Transverse colon (tissue), 4 donors: ENCODE data around the gene APOC3. TPM values are rescaled to one million over a fixed set of nuclear protein-coding genes. Genes with fewer than 3 reads are reported as not detected.

Experiments used
- DNase-seq: peaks from one replicate; pipeline ENCODE4 v3.0.0-alpha.2; 2019
- H3K27ac ChIP-seq, 4 donors: fragments of 200-600 bp; sonication (generic); 2 replicates each; pipeline ENCODE4 v1.5.1; 2016 to 2018; ENCODE audit warnings: inconsistent platforms in 4 of 4
- H3K27me3 ChIP-seq: fragments of 200-600 bp; sonication (generic); 2 replicates; pipeline ENCODE4 v1.5.1; 2017; ENCODE audit warnings: inconsistent platforms
- H3K36me3 ChIP-seq, 4 donors: fragments of 200-600 bp; sonication (generic); 2 replicates each; pipeline ENCODE4 v1.5.1; 2017 to 2019; ENCODE audit warnings: inconsistent platforms in 4 of 4
- H3K4me1 ChIP-seq, 4 donors: fragments of 200-600 bp; sonication (generic); 2 replicates each; pipeline ENCODE4 v1.5.1; 2017 to 2020; ENCODE audit warnings: inconsistent platforms in 4 of 4
- H3K4me3 ChIP-seq, 4 donors: fragments of 200-600 bp; sonication (generic); 1 replicate in 1 of 4; 2 replicates in 3 of 4; pipeline versions ENCODE4 v1.5.1 to v1.6.1; 2017 to 2019; ENCODE audit warnings: inconsistent platforms in 4 of 4
- H3K9me3 ChIP-seq, 2 donors: fragments of 200-600 bp; sonication (generic); 2 replicates each; pipeline ENCODE4 v1.5.1; 2017 to 2019; ENCODE audit warnings: inconsistent platforms in 2 of 2
- EP300 ChIP-seq: sonication (generic); formaldehyde crosslinking; IDR thresholded peaks from one replicate; pipeline ENCODE4 v1.6.1; 2017; ENCODE audit warnings: antibody characterized with exemption, low read depth
- POLR2A ChIP-seq: fragments of 450-650 bp; IDR thresholded peaks from one replicate; pipeline ENCODE4 v1.6.1; 2016; ENCODE audit warnings: antibody characterized with exemption, mild to moderate bottlenecking, moderate library complexity
- POLR2AphosphoS5 ChIP-seq, 3 donors: sonication (generic); formaldehyde crosslinking; IDR thresholded peaks; one replicate each; pipeline ENCODE4 v1.6.1; 2016; ENCODE audit warnings: antibody characterized with exemption in 3 of 3
- WGBS, 2 donors: methylation state at CpG; one replicate each; pipeline ENCODE4 v1.1.5; 2018; ENCODE audit warnings: low coverage in 1 of 2; 5-methylcytosine and 5-hydroxymethylcytosine counted together
- in situ Hi-C, 4 donors: fragments of 200-750 bp; cut with MboI; loops; one replicate each; pipeline versions ENCODE4 v1.15.0 to v1.15.1; 2017; ENCODE audit warnings: low sequenced_read_pairs in 3 of 4, low pct_ligation_motif_present in 1 of 4, low pct_unique_long_range_greater_than_20kb in 1 of 4
- intact Hi-C: fragments of 100-400 bp; cut with DNase I; formaldehyde crosslinking; loops from one replicate; pipeline ENCODE4 v1.15.1; 2023; ENCODE audit warnings: low total_unique reads
- total RNA-seq, 4 donors: library from RNA; depleted of rRNA; stranded (reverse); fragments of >200 nt; gene quantifications; one replicate each; pipeline ENCODE4 v1.1.0, GENCODE V29; 2016
- TF ChIP-seq, protein P1 (sequence below), 5 experiments: fragments of 200-600 bp in 3 of 5; fragments of 450-650 bp in 2 of 5; sonication (generic) in 3 of 5; IDR thresholded peaks; 1 replicate in 2 of 5; 2 replicates in 3 of 5; pipeline ENCODE4 v1.5.1; 2016 to 2017; ENCODE audit warnings: antibody characterized with exemption in 5 of 5, inconsistent platforms in 3 of 5, mild to moderate bottlenecking in 2 of 5, moderate library complexity in 1 of 5

The APOC3 gene
- total RNA-seq, result 1 to 10 TPM in 2 of 4 donors, not detected in 2; 3.0 to 5.3 TPM

DNA sequence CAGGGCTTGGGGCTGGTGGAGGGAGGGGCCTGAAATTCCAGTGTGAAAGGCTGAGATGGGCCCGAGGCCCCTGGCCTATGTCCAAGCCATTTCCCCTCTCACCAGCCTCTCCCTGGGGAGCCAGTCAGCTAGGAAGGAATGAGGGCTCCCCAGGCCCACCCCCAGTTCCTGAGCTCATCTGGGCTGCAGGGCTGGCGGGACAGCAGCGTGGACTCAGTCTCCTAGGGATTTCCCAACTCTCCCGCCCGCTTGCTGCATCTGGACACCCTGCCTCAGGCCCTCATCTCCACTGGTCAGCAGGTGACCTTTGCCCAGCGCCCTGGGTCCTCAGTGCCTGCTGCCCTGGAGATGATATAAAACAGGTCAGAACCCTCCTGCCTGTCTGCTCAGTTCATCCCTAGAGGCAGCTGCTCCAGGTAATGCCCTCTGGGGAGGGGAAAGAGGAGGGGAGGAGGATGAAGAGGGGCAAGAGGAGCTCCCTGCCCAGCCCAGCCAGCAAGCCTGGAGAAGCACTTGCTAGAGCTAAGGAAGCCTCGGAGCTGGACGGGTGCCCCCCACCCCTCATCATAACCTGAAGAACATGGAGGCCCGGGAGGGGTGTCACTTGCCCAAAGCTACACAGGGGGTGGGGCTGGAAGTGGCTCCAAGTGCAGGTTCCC, at the start of gene APOC3:
APOC3 (plus strand) TSS at position 383 of the 659 bp plus-strand sequence. CDS start 676 bp downstream, outside the sequence.
- H3K27me3 ChIP-seq, result no peaks in the 10 kb centered on the region
- no peak for TF ChIP-seq POLR2AphosphoS5 (IDR thresholded peaks at IDR 0.05)
- TF ChIP-seq EP300, result no peak
- no peak for TF ChIP-seq POLR2A
- TF ChIP-seq, protein P1, sequence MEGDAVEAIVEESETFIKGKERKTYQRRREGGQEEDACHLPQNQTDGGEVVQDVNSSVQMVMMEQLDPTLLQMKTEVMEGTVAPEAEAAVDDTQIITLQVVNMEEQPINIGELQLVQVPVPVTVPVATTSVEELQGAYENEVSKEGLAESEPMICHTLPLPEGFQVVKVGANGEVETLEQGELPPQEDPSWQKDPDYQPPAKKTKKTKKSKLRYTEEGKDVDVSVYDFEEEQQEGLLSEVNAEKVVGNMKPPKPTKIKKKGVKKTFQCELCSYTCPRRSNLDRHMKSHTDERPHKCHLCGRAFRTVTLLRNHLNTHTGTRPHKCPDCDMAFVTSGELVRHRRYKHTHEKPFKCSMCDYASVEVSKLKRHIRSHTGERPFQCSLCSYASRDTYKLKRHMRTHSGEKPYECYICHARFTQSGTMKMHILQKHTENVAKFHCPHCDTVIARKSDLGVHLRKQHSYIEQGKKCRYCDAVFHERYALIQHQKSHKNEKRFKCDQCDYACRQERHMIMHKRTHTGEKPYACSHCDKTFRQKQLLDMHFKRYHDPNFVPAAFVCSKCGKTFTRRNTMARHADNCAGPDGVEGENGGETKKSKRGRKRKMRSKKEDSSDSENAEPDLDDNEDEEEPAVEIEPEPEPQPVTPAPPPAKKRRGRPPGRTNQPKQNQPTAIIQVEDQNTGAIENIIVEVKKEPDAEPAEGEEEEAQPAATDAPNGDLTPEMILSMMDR (IDR thresholded peaks at IDR 0.05), result no peak
- intact Hi-C loops, result loop anchor here (5.0 kb wide), 1 partner anchor 37 kb away; the partner anchor contains the start of gene APOA5
- no peak within 1 kb of the TSS for H3K27ac ChIP-seq
- 80% methylated on average over 9 of the region's 9 CpGs; no CpG with 5 or more reads in 1 of the 2 donors for WGBS, 2 donors
- H3K4me3 ChIP-seq, result no peak within 1 kb of the TSS
- no peaks in the 10 kb centered on the region for H3K36me3 ChIP-seq
- no peak for DNase-seq
- H3K9me3 ChIP-seq, result no peaks in the 10 kb centered on the region
- no peaks in the 10 kb centered on the region for H3K4me1 ChIP-seq
- in situ Hi-C loops, result no loop called here

DNA sequence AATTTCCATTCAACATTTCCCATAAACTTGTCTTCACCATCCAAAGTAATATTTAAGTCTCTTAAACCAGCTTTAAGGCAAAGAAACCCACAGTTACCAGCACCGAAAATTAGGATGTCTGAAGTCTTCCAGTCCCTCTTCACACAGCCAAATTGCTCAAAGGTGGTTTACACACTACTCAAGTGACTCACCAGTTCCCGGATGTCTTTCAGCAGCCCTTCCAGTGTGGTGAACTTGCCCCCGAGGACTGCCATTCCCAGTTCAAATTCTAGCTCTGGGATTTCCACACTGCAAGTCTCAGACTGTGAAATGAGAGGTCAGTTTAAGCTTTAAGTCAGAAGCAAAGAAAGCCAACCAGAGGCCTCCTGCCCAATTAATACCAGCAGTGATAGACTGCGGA, 47.0 kb upstream of the APOC3 start:
- peaks cover 0 to 78% (median 35%) of the 10 kb centered on the region in 4 donors for H3K36me3 ChIP-seq
- in situ Hi-C loops (loop anchor here in 2 of 4 donors (25.0 kb wide), 1 partner anchor 330 kb away; no protein-coding TSS in a partner anchor), intact Hi-C loops (no loop called here)
- H3K9me3 ChIP-seq, result no peaks in the 10 kb centered on the region
- peaks cover 6 to 12% (median 10%) of the 10 kb centered on the region in 4 donors for H3K4me1 ChIP-seq
- WGBS, 2 donors, result 73 to 85% methylated on average over 2 to 4 of the region's 4 CpGs
- no peak for DNase-seq
- TF ChIP-seq EP300, result no peak
- TF ChIP-seq, protein P1 (IDR thresholded peaks at IDR 0.05), result no peak
- TF ChIP-seq POLR2AphosphoS5 (IDR thresholded peaks at IDR 0.05), result no peak
- TF ChIP-seq POLR2A, result no peak
- H3K27ac ChIP-seq, result no peak overlapping the region
- no peak overlapping the region for H3K4me3 ChIP-seq
- H3K27me3 ChIP-seq, result no peaks in the 10 kb centered on the region

DNA sequence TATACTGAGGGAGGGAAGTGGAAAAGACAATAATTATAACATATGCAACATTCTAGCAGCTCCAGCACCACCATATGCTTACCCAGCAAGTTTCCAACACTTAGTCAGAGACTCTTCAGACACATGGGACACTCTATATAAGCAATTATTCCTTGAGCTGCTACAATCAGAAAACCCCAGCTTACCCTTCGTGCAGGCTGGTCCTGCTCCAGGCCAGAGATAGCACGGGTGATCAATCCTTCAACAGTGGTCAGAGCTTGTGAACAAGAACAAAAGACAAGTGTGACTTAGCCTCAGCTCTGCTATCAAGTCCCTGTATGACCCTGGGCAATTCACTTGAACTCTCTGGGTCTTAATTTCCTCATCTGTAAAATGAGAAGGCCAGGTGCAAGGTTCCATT, 43.4 kb upstream of the APOC3 start:
- Histone ChIP-seq H3K4me3 (no peak overlapping the region), H3K4me1 (peaks cover 6 to 23% (median 19%) of the 10 kb centered on the region in 4 donors), H3K27ac (no peak overlapping the region), H3K36me3 (peaks cover 0 to 47% (median 18%) of the 10 kb centered on the region in 4 donors), H3K9me3 (no peaks in the 10 kb centered on the region), H3K27me3 (no peaks in the 10 kb centered on the region)
- intact Hi-C loops, result no loop called here
- TF ChIP-seq POLR2AphosphoS5 (IDR thresholded peaks at IDR 0.05), result no peak
- no peak for DNase-seq
- in situ Hi-C loops, result loop anchor here in 2 of 4 donors (25.0 kb wide), 1 partner anchor 326 kb away; no protein-coding TSS in a partner anchor
- 84 to 100% methylated on average over 2 of the region's 2 CpGs for WGBS, 2 donors

DNA sequence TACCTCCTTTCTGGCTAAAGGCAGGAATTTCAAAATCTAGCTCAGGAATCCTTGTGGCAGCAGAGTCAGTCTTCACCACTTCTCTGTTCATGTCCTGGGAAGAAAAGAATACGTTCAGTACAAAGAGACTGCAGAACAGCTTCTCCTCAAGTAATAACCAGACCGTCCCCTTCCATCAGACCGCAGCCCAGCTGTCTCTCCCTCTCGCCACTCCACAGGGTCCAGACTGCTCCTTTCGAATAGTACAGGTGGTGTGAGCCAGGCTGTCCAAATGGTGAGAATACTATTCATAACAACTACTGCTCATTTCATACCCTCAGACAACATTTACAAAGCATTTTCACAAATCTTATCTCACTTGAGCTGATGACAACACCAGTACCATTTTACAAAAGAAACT, 42.7 kb upstream of the APOC3 start:
- TF ChIP-seq POLR2A (no peak), EP300 (no peak), POLR2AphosphoS5 (IDR thresholded peaks at IDR 0.05) (no peak)
- TF ChIP-seq, protein P1 (IDR thresholded peaks at IDR 0.05), result no peak
- no peak for DNase-seq
- Histone ChIP-seq H3K9me3 (no peaks in the 10 kb centered on the region), H3K4me3 (peak overlapping the region; percentile 81 to 100 (median 92)), H3K36me3 (peaks cover 0 to 45% (median 17%) of the 10 kb centered on the region in 4 donors), H3K27me3 (no peaks in the 10 kb centered on the region), H3K27ac (peak overlapping the region in 2 of 4 donors; percentile 91 to 92), H3K4me1 (peaks cover 6 to 27% (median 23%) of the 10 kb centered on the region in 4 donors)
- in situ Hi-C loops, result loop anchor here in 2 of 4 donors (25.0 kb wide), 1 partner anchor 325 kb away; no protein-coding TSS in a partner anchor
- 49% methylated on average over 5 of the region's 5 CpGs; no CpG with 5 or more reads in 1 of the 2 donors for WGBS, 2 donors
- intact Hi-C loops, result no loop called here
